ENCODE results near the gene SH3TC1.

GRCh38 chr4:8235686-8236085 lies 36.6 kb downstream of the SH3TC1 start:
- TF ChIP-seq YY1 (IDR thresholded peaks at IDR 0.05) = no peak
- no peak for TF ChIP-seq CTCF (IDR thresholded peaks at IDR 0.05; ENCODE audit: low read depth, low read length, missing input control)
- TF ChIP-seq RAD21 (IDR thresholded peaks at IDR 0.05) = no peak
- no peak for TF ChIP-seq TAF1 (conservative IDR thresholded peaks at IDR 0.05)
- no peak for TF ChIP-seq RXRA (IDR thresholded peaks at IDR 0.05)
- TF ChIP-seq SP1 (IDR thresholded peaks at IDR 0.05) = no peak
- TF ChIP-seq FOXA1 (IDR thresholded peaks at IDR 0.05) = no peak
- no peak for TF ChIP-seq MAX (IDR thresholded peaks at IDR 0.05)
- no peak for TF ChIP-seq EGR1 (IDR thresholded peaks at IDR 0.05; ENCODE audit: low read depth in 2 of 2)
- no peak for TF ChIP-seq GABPA (IDR thresholded peaks at IDR 0.05 in 1 of 2, conservative IDR thresholded peaks at IDR 0.05 in 1 of 2)
